Memory B cell (primary cell): ENCODE results near the gene SPANXN3.
"Not testable (repeated sequence)": the region's sequence is repeated elsewhere in the genome, so short reads cannot be mapped to it uniquely, and the experiment has no call there.

Experiments used
- ATAC-seq: fragments of 150-1000 bp; cut with Tn5 transposase; 2 replicates; pipeline ENCODE4 v1.10.0; 2021; ENCODE audit warnings: low read depth, mild to moderate bottlenecking, moderate library complexity
- DNase-seq, 2 donors: peaks; one replicate each; pipeline ENCODE4 v3.0.0; 2022; ENCODE audit warnings: low spot score in 2 of 2
- H3K27ac Mint-ChIP-seq: one replicate; pipeline ENCODE4 v1.8.0; 2022; ENCODE audit warnings: mild to moderate bottlenecking, moderate library complexity, mixed read lengths
- H3K27me3 Mint-ChIP-seq: one replicate; pipeline ENCODE4 v1.8.0; 2022; ENCODE audit warnings: mixed read lengths
- H3K36me3 Mint-ChIP-seq: one replicate; pipeline ENCODE4 v1.8.0; 2022; ENCODE audit warnings: mild to moderate bottlenecking, mixed read lengths
- H3K4me1 Mint-ChIP-seq: one replicate; pipeline ENCODE4 v1.8.0; 2022; ENCODE audit warnings: mixed read lengths
- H3K4me3 Mint-ChIP-seq: one replicate; pipeline ENCODE4 v1.8.0; 2022; ENCODE audit warnings: mild to moderate bottlenecking, moderate library complexity, mixed read lengths
- H3K9me3 Mint-ChIP-seq: one replicate; pipeline ENCODE4 v1.8.0; 2022; ENCODE audit warnings: mixed read lengths

Gene SPANXN3, protein sequence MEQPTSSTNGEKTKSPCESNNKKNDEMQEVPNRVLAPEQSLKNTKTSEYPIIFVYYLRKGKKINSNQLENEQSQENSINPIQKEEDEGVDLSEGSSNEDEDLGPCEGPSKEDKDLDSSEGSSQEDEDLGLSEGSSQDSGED

DNA sequence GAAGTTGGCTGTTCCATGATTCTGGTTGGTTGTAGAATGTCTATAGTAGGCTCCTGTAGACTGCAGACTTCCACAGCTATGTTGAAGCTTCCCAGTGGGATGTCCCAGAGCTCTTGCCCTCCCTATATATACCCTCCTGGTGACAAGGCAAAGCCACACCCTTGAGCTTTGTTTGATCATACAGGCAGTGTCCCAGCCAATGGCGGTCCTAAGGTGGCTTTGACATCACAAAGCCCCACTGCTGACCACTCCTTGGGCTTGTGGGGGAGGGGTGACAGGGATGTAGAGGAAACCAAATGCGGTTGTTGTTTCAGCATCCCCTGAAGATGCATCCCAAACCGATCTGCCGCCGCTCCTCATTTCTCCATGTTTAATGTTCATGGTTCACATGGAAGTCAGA lies at the start of gene SPANXN3:
Gene SPANXN3, minus strand, starts transcription at position 101 of the 400 bp plus-strand sequence. Its CDS starts 84 bp downstream, at position 17.
- H3K27me3 Mint-ChIP-seq, H3K4me1 Mint-ChIP-seq, ATAC-seq, DNase-seq, H3K9me3 Mint-ChIP-seq, H3K27ac Mint-ChIP-seq, H3K36me3 Mint-ChIP-seq, H3K4me3 Mint-ChIP-seq: not testable (repeated sequence)

DNA sequence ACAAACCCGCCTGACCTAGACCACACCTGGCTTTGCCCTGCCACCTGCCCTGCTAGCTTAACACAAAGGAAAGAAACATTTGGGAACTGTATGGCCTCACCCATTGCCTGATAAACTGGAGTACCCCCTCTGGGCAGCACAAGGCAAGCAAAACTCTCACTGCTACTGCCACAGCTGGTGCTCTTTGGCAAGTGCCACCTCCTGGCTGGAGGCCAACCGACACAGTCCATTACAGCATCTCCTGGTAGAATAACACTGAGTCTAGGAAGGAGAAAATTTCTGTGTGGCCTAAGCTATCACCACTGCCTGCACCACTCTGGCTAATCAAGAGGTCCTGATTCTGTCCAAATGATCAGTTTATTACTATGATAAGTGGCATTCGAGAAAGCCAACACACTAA lies 18.9 kb upstream of the SPANXN3 start:
- no peak overlapping the region for H3K27ac Mint-ChIP-seq

DNA sequence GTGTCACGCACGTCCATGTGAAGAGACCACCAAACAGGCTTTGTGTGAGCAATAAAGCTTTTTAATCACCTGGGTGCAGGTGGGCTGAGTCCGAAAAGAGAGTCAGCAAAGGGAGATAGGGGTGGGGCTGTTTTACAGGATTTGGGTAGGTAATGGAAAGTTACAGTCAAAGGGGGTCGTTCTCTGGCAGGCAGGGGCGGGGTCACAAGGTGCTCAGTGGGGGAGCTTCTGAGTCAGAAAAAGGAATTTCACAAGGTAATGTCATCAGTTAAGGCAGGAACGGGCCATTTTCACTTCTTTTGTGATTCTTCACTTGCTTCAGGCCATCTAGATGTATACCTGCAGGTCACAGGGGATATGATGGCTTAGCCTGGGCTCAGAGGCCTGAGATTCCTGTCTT lies 15.1 kb downstream of the SPANXN3 start:
- H3K4me3 Mint-ChIP-seq, H3K9me3 Mint-ChIP-seq, DNase-seq, H3K27me3 Mint-ChIP-seq, H3K27ac Mint-ChIP-seq, H3K4me1 Mint-ChIP-seq, H3K36me3 Mint-ChIP-seq, ATAC-seq: not testable (repeated sequence)

More for the DNA sequence above, 18.9 kb upstream of the SPANXN3 start:
- H3K36me3 Mint-ChIP-seq: no peaks in the 10 kb centered on the region
- H3K4me3 Mint-ChIP-seq: no peak overlapping the region
- H3K9me3 Mint-ChIP-seq: no peaks in the 10 kb centered on the region
- no peaks in the 10 kb centered on the region for H3K27me3 Mint-ChIP-seq
- DNase-seq (no peak), ATAC-seq (no peak)
- H3K4me1 Mint-ChIP-seq: no peaks in the 10 kb centered on the region

DNA sequence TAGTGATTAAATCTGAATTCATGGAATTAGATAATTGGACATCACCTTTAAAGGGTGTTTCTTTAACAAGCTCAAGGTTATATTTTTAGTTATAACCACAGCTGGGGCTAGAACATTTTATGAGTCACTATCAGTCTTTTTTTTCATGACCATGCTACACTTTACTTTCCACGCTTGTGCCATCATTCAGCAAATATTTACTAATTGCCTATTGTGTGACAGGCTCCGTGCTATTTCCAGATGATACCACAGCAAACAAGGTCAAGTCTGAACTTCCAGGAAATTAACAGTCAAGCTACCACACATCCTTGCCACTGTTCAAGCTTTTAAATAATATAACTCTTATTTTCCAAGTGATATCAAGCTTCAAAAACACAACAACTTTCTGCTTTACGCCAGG lies 16.5 kb downstream of the SPANXN3 start:
- H3K27me3 Mint-ChIP-seq: no peaks in the 10 kb centered on the region
- no peak overlapping the region for H3K27ac Mint-ChIP-seq
- peaks cover 1% of the 10 kb centered on the region for H3K9me3 Mint-ChIP-seq
- DNase-seq: no peak
- no peaks in the 10 kb centered on the region for H3K36me3 Mint-ChIP-seq
- no peak overlapping the region for H3K4me3 Mint-ChIP-seq
- no peaks in the 10 kb centered on the region for H3K4me1 Mint-ChIP-seq
- no peak for ATAC-seq

DNA sequence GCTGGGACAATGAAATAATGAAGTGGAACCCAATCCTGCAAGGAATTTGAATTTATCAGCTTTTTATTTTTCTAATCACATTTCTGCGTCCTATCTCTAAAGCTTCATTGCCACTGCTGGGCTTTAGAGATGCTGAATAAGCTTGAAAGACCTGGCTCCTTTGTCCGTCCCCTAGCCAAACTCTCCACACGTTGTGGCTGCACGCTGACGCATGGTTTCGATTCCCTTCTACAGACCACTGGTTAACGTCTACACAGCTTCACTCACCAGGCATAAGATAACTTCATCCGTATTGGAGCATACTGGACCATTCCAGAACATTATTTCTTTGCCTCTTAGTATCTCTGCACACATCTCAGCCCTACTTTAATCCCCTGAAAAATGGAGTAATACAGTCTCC lies 31.2 kb downstream of the SPANXN3 start:
- H3K4me1 Mint-ChIP-seq: no peaks in the 10 kb centered on the region
- H3K36me3 Mint-ChIP-seq: no peaks in the 10 kb centered on the region
- no peak overlapping the region for H3K4me3 Mint-ChIP-seq
- no peaks in the 10 kb centered on the region for H3K27me3 Mint-ChIP-seq
- DNase-seq: no peak
- ATAC-seq: no peak
- H3K27ac Mint-ChIP-seq: no peak overlapping the region
- H3K9me3 Mint-ChIP-seq: peaks cover 3% of the 10 kb centered on the region

DNA sequence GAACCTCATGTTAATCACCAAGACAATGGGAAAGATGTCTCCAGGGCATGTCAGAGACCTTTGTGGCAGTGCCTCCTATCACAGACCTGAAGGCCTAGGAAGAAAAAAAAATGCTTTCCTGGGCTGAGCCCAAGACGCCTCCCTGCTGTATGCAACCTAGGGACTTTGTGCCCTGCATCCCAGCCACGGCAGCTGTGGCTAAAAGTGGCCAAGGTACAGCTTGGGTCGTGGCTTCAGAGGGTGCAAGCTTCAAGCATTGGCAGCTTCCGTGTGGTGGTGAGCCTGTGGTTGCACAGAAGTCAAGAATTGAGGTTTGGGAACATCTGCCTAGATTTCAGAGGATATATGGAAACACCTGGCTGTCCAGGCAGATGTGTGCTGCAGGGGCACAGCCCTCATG lies 40.5 kb downstream of the SPANXN3 start:
- no peaks in the 10 kb centered on the region for H3K36me3 Mint-ChIP-seq
- H3K4me3 Mint-ChIP-seq: no peak overlapping the region
- no peaks in the 10 kb centered on the region for H3K4me1 Mint-ChIP-seq
- H3K27me3 Mint-ChIP-seq: no peaks in the 10 kb centered on the region
- DNase-seq (no peak), ATAC-seq (no peak)
- H3K27ac Mint-ChIP-seq: no peak overlapping the region
- H3K9me3 Mint-ChIP-seq: peaks cover 2% of the 10 kb centered on the region

DNA sequence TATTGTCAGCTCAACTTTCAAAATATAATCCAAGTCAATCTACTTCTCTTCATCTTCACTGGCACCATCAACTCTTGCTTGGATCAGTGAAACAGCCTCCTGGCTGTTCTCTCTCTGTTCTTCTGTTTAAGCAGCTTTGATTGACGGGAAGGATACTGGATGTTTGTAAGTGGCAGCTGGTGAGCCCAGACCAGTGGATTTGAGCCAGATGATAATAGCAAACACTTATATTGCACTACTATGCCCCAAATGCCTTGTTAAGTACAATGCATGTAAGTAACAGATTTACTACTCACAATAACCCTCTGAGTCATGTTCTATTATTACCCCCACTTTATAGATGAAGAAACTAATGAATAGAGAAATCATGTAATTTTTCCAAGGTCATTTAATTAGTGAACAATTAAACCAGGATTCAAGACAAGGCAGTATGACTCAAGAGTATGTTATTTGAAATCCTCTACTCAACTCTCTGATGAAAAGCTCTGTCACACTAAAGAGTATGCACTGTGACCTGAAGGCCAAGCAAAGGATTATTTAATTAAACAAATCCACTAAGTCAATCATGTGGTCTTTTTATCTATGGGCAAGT lies 44.8 kb downstream of the SPANXN3 start:
- Mint-ChIP-seq H3K27me3 (no peaks in the 10 kb centered on the region), H3K4me1 (no peaks in the 10 kb centered on the region), H3K27ac (no peak overlapping the region), H3K9me3 (peaks cover 5% of the 10 kb centered on the region), H3K4me3 (no peak overlapping the region), H3K36me3 (no peaks in the 10 kb centered on the region)
- no peak for ATAC-seq
- DNase-seq: no peak

DNA sequence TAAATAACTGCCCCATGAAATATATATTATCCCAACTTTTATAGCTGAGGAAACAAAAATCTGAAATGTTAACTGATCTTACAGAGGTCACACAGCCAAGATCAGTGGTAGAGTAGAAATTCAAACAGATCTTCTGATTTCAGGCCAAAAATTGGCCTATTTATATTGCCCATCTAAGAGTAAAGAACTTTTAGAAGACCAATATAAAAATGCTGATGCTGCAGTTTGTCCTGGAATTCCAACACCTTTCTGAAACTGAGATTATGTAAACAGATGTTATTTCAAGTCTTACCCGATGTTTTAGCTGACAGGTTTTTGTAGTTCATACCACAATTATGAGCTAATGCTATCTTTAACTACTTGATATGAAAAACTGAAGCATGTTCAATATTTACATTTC lies 51.1 kb downstream of the SPANXN3 start:
- H3K36me3 Mint-ChIP-seq: no peaks in the 10 kb centered on the region
- no peaks in the 10 kb centered on the region for H3K4me1 Mint-ChIP-seq
- ATAC-seq: no peak
- no peaks in the 10 kb centered on the region for H3K27me3 Mint-ChIP-seq
- DNase-seq: no peak
- H3K9me3 Mint-ChIP-seq: peaks cover 3% of the 10 kb centered on the region
- no peak overlapping the region for H3K4me3 Mint-ChIP-seq
- H3K27ac Mint-ChIP-seq: no peak overlapping the region

DNA sequence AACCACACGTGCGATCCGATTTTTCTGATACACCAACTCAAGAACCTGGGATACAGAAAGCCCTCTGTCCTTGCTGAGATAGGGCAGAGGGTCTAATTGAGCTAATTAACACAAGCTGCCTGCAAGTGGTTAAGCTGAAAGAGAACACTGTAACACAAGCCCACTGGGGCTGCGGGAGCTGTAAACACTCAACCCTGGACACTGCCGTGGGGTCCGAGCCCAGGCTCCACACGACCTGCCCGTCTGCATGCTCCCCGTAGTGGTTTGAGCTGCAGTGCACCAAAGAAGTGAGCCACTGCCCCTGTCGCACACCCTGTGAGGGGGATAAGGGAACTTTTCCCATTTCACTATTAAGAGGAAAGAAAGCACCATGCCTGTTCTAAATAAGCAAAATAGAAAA lies 54.6 kb downstream of the SPANXN3 start:
- ATAC-seq: no peak

DNA sequence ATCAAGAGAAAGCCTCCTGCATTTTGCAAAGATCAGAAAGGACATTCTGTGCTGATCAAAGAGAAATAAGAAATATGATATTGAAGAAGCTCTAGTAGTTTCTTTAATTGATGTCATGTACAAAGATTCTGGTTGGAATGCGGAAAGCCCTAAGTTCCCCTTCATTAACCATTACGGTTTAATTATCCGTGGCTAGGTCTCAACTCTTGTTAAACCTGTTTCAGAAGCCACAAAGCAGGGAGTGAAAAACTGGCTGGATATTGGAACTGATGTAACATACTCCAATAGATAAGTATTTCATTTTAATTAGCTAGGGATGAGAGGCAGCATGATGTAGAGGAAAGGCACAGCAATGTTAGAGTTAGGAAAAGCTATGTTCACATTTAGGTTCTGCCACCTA lies 55.7 kb downstream of the SPANXN3 start:
- ATAC-seq: no peak
- Mint-ChIP-seq H3K4me1 (no peaks in the 10 kb centered on the region), H3K36me3 (no peaks in the 10 kb centered on the region)

More for the DNA sequence above, 54.6 kb downstream of the SPANXN3 start:
- Mint-ChIP-seq H3K9me3 (no peaks in the 10 kb centered on the region), H3K4me3 (no peak overlapping the region), H3K36me3 (no peaks in the 10 kb centered on the region), H3K27me3 (no peaks in the 10 kb centered on the region), H3K4me1 (no peaks in the 10 kb centered on the region), H3K27ac (no peak overlapping the region)
- no peak for DNase-seq

More for the DNA sequence above, 55.7 kb downstream of the SPANXN3 start:
- Mint-ChIP-seq H3K27ac (no peak overlapping the region), H3K4me3 (no peak overlapping the region), H3K9me3 (no peaks in the 10 kb centered on the region), H3K27me3 (no peaks in the 10 kb centered on the region)
- DNase-seq: no peak
